LNCAP (cell line): Measurements from ENCODE around the gene NIM1K.

Experiments
- TF ChIP-seq, protein P1 (sequence below): fragments of 450-650 bp; IDR thresholded peaks from 2 replicates; pipeline ENCODE4 v1.5.1; 2017; ENCODE audit warnings: mild to moderate bottlenecking

The NIM1K gene

DNA sequence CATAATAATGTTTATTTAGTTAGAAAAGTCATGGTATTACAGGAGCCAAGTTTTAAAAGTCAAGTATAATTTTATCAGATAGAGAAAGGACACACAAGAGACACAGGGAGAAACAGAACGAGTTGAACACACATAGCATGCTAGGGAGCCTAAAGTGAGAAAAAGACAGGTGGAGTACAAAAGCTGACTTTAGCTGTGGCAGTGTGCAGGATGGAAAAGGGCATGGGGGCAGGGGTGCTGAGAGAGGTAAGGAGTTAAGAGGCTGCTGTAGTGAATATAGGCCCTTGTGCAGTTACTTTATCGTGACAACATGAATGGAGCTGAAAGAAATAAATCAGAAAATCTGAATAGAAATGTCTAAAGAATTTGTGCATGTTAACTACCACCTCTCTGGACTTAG lies 103.2 kb downstream of the NIM1K start:
- TF ChIP-seq, protein P1, sequence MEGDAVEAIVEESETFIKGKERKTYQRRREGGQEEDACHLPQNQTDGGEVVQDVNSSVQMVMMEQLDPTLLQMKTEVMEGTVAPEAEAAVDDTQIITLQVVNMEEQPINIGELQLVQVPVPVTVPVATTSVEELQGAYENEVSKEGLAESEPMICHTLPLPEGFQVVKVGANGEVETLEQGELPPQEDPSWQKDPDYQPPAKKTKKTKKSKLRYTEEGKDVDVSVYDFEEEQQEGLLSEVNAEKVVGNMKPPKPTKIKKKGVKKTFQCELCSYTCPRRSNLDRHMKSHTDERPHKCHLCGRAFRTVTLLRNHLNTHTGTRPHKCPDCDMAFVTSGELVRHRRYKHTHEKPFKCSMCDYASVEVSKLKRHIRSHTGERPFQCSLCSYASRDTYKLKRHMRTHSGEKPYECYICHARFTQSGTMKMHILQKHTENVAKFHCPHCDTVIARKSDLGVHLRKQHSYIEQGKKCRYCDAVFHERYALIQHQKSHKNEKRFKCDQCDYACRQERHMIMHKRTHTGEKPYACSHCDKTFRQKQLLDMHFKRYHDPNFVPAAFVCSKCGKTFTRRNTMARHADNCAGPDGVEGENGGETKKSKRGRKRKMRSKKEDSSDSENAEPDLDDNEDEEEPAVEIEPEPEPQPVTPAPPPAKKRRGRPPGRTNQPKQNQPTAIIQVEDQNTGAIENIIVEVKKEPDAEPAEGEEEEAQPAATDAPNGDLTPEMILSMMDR: no peak

DNA sequence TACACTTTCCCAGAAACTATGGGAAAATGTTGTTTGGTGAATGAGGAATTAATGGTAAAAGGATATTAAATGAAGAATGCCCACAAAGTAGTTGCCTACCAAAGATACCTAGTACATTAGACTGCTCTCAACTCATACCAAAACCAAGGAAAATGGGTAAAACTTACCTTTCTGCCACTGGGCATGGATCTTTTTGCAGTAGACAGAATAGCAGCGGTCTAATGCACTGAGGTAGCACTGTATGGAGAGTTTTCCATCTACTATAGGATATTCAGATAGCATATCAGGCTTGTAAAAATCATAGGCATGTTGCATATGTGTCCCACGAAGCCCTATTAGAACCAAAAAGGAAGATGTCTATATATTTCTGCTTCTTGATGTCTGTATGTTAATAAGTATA lies 104.8 kb downstream of the NIM1K start:
- TF ChIP-seq, protein P1: no peak

GRCh38 chr5:43298443-43298842 lies 106.4 kb downstream of the NIM1K start:
- TF ChIP-seq, protein P1: no peak

- TF ChIP-seq, protein P1: no peak
These were observed 108.1 kb downstream of the NIM1K start for GRCh38 chr5:43300112-43300511.

- TF ChIP-seq, protein P1: no peak
These were observed 109.6 kb downstream of the NIM1K start for GRCh38 chr5:43301653-43302091.

DNA sequence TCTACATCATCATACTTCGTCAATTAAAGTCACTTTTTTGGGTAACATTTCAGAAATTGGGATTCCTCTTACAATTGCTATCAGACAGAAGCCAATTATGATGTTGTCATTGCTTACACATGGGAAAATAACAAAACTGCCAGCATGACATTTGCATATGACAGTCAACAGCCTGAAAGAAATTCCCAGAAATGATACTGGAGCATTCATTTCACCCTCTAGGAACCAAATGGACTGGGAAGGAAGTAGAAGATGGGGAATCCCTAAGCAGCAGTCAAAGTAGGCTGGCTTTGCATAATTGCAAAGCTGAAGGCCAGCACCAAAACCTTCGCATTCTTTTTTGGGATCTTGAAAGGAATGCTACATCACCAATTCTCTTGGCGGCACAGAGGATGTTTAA lies 110.5 kb downstream of the NIM1K start:
- TF ChIP-seq, protein P1: no peak

DNA sequence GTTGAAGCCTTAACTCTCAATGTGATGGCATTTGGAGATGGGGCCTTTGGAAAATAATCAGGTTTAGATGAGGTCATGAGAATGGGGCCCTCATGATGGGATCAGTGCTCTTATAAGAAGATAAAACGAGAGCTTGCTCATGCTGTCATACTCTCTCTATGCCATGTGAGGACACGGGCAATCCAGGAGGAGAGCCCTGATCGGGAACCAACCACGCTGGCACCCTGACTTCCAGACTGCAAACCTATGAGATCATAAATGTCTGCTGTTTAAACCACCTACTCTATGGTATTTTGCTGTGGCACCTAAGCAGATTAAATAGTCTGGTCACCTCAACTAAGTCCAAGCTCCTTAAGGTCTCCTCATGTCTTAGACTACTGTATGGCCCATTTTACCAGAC lies 111.2 kb downstream of the NIM1K start:
- TF ChIP-seq, protein P1: no peak

- TF ChIP-seq, protein P1: no peak
These were observed 112.5 kb downstream of the NIM1K start for GRCh38 chr5:43304525-43304924.
